K562 (cell line): ENCODE data around the gene ARFGAP3. TPM values are rescaled to one million over a fixed set of nuclear protein-coding genes. Genes with fewer than 3 reads are reported as not detected.

Source experiments
- CAMTA2 ChIP-seq: fragments of 250-450 bp; sonication (Bioruptor Pico); conservative IDR thresholded peaks from 2 replicates; pipeline ENCODE4 v1.5.1; 2022
- CHD2 ChIP-seq: IDR thresholded peaks from 2 replicates; pipeline ENCODE4 v1.6.1; 2011; ENCODE audit warnings: low read depth, low read length
- CREBBP ChIP-seq: IDR thresholded peaks from one replicate; pipeline ENCODE4 v1.6.1; 2012; ENCODE audit warnings: low read depth, mild to moderate bottlenecking, control low read depth, inconsistent platforms, low read length
- EP400 ChIP-seq: fragments of 450-650 bp; IDR thresholded peaks from 2 replicates; pipeline ENCODE4 v1.6.1; 2017; ENCODE audit warnings: antibody characterized with exemption, mild to moderate bottlenecking, moderate library complexity
- FOXA1 ChIP-seq: fragments of 450-650 bp; IDR thresholded peaks from 2 replicates; pipeline ENCODE4 v1.6.1; 2016; ENCODE audit warnings: mild to moderate bottlenecking, borderline replicate concordance
- FOXK2 ChIP-seq, 2 experiments: fragments of 450-650 bp; IDR thresholded peaks in 1 of 2; conservative IDR thresholded peaks in 1 of 2; 2 replicates each; pipeline ENCODE4 v1.6.1; 2016; ENCODE audit warnings: low read depth in 2 of 2, mild to moderate bottlenecking in 1 of 2
- HMGN3 ChIP-seq: IDR thresholded peaks from 2 replicates; pipeline ENCODE4 v1.6.1; 2011; ENCODE audit warnings: borderline replicate concordance, low read depth, mild to moderate bottlenecking, mixed read lengths, low read length; ENCODE audit not compliant: insufficient read length; ENCODE audit errors: extremely low read depth
- L3MBTL2 ChIP-seq: fragments of 450-650 bp; IDR thresholded peaks from 2 replicates; pipeline ENCODE4 v1.6.1; 2016; ENCODE audit warnings: mild to moderate bottlenecking, moderate library complexity
- LEF1 ChIP-seq: fragments of 450-650 bp; IDR thresholded peaks from 2 replicates; pipeline ENCODE4 v1.6.1; 2016; ENCODE audit warnings: mild to moderate bottlenecking
- NRF1 ChIP-seq, 2 experiments: fragments of 450-650 bp; IDR thresholded peaks in 1 of 2; conservative IDR thresholded peaks in 1 of 2; 2 replicates each; pipeline ENCODE4 v1.6.1; 2014; ENCODE audit warnings: mild to moderate bottlenecking in 2 of 2
- OTX1 ChIP-seq: fragments of 450-650 bp; formaldehyde crosslinking; IDR thresholded peaks from 2 replicates; pipeline ENCODE4 v1.4.0; 2022; ENCODE audit warnings: mild to moderate bottlenecking
- POLR2G ChIP-seq: fragments of 200-400 bp; formaldehyde crosslinking; IDR thresholded peaks from 2 replicates; pipeline ENCODE4 v1.6.1; 2017; ENCODE audit warnings: low read depth, mild to moderate bottlenecking, antibody characterized with exemption, low read length, moderate library complexity
- TAL1 ChIP-seq: fragments of 450-650 bp; IDR thresholded peaks from 2 replicates; pipeline ENCODE4 v1.6.1; 2016; ENCODE audit warnings: mild to moderate bottlenecking
- TGIF2 ChIP-seq: sonication (generic); formaldehyde crosslinking; IDR thresholded peaks from 2 replicates; pipeline ENCODE4 v1.8.1; 2022; ENCODE audit warnings: mild to moderate bottlenecking, missing genetic modification reagents, moderate library complexity
- TOE1 ChIP-seq, 2 experiments: fragments of 450-650 bp in 1 of 2; sonication (generic) in 1 of 2; formaldehyde crosslinking in 1 of 2; IDR thresholded peaks; 2 replicates each; pipeline versions ENCODE4 v1.7.1 to v1.8.0; 2016 to 2022; ENCODE audit warnings: borderline replicate concordance in 2 of 2, mild to moderate bottlenecking in 2 of 2, antibody characterized with exemption in 1 of 2, inconsistent platforms in 1 of 2, low read depth in 1 of 2, missing genetic modification reagents in 1 of 2, moderate library complexity in 1 of 2
- ZFP1 ChIP-seq: fragments of 450-650 bp; formaldehyde crosslinking; IDR thresholded peaks from 2 replicates; pipeline ENCODE4 v1.4.0; 2020; ENCODE audit warnings: mild to moderate bottlenecking, mixed read lengths
- ZNF354B ChIP-seq: fragments of 250-450 bp; sonication (Bioruptor Pico); IDR thresholded peaks from 2 replicates; pipeline ENCODE4 v1.4.0; 2020
- polyA plus RNA-seq, 8 experiments: library from polyadenylated mRNA; depleted of rRNA in 4 of 8; stranded (reverse) in 5 of 8; unstranded in 3 of 8; fragments of >200 nt; fragmentation: Nextera tagmentation in 2 of 8; fragmentation: Illumina TruSeq in 1 of 8; extraction: Ambion mirVana in 2 of 8; extraction: Trizol in 1 of 8; gene quantifications; 2 replicates each; pipeline versions ENCODE4 v1.2.1 to v1.2.3, GENCODE V29; 2011 to 2014; ENCODE audit warnings: inconsistent platforms in 1 of 8, missing spikeins in 1 of 8
- total RNA-seq, 7 experiments: library from RNA; depleted of rRNA in 6 of 7; stranded (reverse); fragments of >200 nt in 6 of 7; fragmentation: Illumina TruSeq in 2 of 7; extraction: Trizol in 2 of 7; gene quantifications; 2 replicates each; pipeline versions ENCODE4 v1.2.1 to v1.2.3, GENCODE V29; 2011 to 2021; ENCODE audit warnings: low replicate concordance in 1 of 7
- TF ChIP-seq, protein P1 (sequence below): fragments of 450-650 bp; formaldehyde crosslinking; IDR thresholded peaks from 2 replicates; pipeline ENCODE4 v1.4.0; 2022; ENCODE audit warnings: missing genetic modification characterization
- TF ChIP-seq, protein P2 (sequence below), 2 experiments: fragments of 250-450 bp in 1 of 2; fragments of 450-650 bp in 1 of 2; sonication (Bioruptor Pico) in 1 of 2; IDR thresholded peaks; 2 replicates each; pipeline versions ENCODE4 v1.6.1 to v1.8.0; 2016 to 2021; ENCODE audit warnings: mild to moderate bottlenecking in 2 of 2, moderate library complexity in 2 of 2, missing compliant biosample characterization in 1 of 2, missing genetic modification characterization in 1 of 2
- TF ChIP-seq, protein P3 (sequence below): IDR thresholded peaks from 2 replicates; pipeline ENCODE4 v1.6.1; 2011; ENCODE audit warnings: borderline replicate concordance, low read depth, mild to moderate bottlenecking, moderate library complexity, low read length; ENCODE audit not compliant: insufficient read depth, poor library complexity, severe bottlenecking
- TF ChIP-seq, protein P4 (sequence below): fragments of 250-450 bp; sonication (Bioruptor Pico); IDR thresholded peaks from 2 replicates; pipeline ENCODE4 v1.5.0; 2021
- TF ChIP-seq, protein P5 (sequence below): sonication (generic); formaldehyde crosslinking; IDR thresholded peaks from 2 replicates; pipeline ENCODE4 v1.8.0; 2022; ENCODE audit warnings: missing genetic modification reagents, mild to moderate bottlenecking, moderate library complexity, borderline replicate concordance

Gene ARFGAP3
- total and polyA plus RNA-seq, 9 of the 15 experiments (the other 6 are each of a cell fraction or from before 2014, with no cell fraction given), result 14.2 to 31.9 (median 22.7) TPM

DNA sequence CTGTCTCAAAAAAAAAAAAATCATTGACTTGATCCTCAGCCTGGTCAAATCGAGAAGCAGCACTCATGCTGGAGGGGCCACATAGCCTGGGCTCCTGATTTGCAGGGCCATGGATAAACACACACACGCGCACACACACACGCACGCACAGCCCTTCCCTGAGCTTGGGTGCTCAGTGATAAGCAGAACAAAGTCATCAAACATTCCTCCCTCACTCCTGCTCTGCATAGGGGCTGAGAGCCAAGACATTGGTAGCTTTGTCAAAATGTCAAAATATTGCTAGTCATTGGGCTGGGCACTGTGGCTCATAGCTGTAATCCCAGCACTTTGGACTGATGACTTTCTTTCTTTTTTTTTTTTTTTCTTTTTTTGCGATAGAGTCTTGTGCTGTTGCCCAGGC lies 102.4 kb downstream of the ARFGAP3 start (continued):
- peak; percentile 35 to 60; a peak in 1 of 4 replicates for TF ChIP-seq FOXK2 (conservative IDR thresholded peaks at IDR 0.05 in 1 of 2, IDR thresholded peaks at IDR 0.05 in 1 of 2; ENCODE audit: low read depth in 2 of 2)
- TF ChIP-seq ZNF354B (CRISPR knock-in tag), result no peak
- TF ChIP-seq TGIF2, result no peak
- TF ChIP-seq CAMTA2 (CRISPR knock-in tag), result no peak
- TF ChIP-seq FOXA1, result no peak
- TF ChIP-seq LEF1, result peak; percentile 32; the same call in 1 of the 2 replicates
- no peak for TF ChIP-seq ZFP1
- TF ChIP-seq, protein P1, sequence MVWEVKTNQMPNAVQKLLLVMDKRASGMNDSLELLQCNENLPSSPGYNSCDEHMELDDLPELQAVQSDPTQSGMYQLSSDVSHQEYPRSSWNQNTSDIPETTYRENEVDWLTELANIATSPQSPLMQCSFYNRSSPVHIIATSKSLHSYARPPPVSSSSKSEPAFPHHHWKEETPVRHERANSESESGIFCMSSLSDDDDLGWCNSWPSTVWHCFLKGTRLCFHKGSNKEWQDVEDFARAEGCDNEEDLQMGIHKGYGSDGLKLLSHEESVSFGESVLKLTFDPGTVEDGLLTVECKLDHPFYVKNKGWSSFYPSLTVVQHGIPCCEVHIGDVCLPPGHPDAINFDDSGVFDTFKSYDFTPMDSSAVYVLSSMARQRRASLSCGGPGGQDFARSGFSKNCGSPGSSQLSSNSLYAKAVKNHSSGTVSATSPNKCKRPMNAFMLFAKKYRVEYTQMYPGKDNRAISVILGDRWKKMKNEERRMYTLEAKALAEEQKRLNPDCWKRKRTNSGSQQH (CRISPR knock-in tag), result no peak
- TF ChIP-seq, protein P2, sequence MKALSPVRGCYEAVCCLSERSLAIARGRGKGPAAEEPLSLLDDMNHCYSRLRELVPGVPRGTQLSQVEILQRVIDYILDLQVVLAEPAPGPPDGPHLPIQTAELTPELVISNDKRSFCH (CRISPR knock-in tag; IDR thresholded peaks at IDR 0.05), result no peak
- TF ChIP-seq, protein P2 (tag; IDR thresholded peaks at IDR 0.05), result no peak
- TF ChIP-seq HMGN3, result no peak
- TF ChIP-seq CREBBP, result no peak
- no peak for TF ChIP-seq L3MBTL2
- TF ChIP-seq, protein P3, sequence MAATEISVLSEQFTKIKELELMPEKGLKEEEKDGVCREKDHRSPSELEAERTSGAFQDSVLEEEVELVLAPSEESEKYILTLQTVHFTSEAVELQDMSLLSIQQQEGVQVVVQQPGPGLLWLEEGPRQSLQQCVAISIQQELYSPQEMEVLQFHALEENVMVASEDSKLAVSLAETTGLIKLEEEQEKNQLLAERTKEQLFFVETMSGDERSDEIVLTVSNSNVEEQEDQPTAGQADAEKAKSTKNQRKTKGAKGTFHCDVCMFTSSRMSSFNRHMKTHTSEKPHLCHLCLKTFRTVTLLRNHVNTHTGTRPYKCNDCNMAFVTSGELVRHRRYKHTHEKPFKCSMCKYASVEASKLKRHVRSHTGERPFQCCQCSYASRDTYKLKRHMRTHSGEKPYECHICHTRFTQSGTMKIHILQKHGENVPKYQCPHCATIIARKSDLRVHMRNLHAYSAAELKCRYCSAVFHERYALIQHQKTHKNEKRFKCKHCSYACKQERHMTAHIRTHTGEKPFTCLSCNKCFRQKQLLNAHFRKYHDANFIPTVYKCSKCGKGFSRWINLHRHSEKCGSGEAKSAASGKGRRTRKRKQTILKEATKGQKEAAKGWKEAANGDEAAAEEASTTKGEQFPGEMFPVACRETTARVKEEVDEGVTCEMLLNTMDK, result no peak
- TF ChIP-seq, protein P4, sequence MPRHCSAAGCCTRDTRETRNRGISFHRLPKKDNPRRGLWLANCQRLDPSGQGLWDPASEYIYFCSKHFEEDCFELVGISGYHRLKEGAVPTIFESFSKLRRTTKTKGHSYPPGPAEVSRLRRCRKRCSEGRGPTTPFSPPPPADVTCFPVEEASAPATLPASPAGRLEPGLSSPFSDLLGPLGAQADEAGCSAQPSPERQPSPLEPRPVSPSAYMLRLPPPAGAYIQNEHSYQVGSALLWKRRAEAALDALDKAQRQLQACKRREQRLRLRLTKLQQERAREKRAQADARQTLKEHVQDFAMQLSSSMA (CRISPR knock-in tag), result no peak
- peak; percentile 77 to 82 for TF ChIP-seq NRF1 (conservative IDR thresholded peaks at IDR 0.05 in 1 of 2, IDR thresholded peaks at IDR 0.05 in 1 of 2)
- TF ChIP-seq POLR2G, result no peak
- no peak for TF ChIP-seq TOE1 (IDR thresholded peaks at IDR 0.05; ENCODE audit: borderline replicate concordance)
- TF ChIP-seq TOE1 (CRISPR knock-in tag; IDR thresholded peaks at IDR 0.05; ENCODE audit: borderline replicate concordance, low read depth), result no peak
- no peak for TF ChIP-seq EP400
- TF ChIP-seq CHD2, result no peak
- TF ChIP-seq TAL1, result peak; percentile 66
- TF ChIP-seq OTX1 (CRISPR knock-in tag), result no peak
- TF ChIP-seq, protein P5, sequence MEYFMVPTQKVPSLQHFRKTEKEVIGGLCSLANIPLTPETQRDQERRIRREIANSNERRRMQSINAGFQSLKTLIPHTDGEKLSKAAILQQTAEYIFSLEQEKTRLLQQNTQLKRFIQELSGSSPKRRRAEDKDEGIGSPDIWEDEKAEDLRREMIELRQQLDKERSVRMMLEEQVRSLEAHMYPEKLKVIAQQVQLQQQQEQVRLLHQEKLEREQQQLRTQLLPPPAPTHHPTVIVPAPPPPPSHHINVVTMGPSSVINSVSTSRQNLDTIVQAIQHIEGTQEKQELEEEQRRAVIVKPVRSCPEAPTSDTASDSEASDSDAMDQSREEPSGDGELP (CRISPR knock-in tag), result peak; percentile 57; the same call in 1 of the 2 replicates
